Astrocyte of the cerebellum (primary cell): Measurements from ENCODE around the gene TNS4.

ENCODE experiments used
- DNase-seq: peaks from one replicate; pipeline ENCODE4 v3.0.0-alpha.2; 2011; ENCODE audit warnings: low read depth
- H3K4me3 ChIP-seq: 2 replicates; pipeline ENCODE4 v1.5.1; 2011; ENCODE audit warnings: mild to moderate bottlenecking, low read depth, low read length, moderate library complexity
- in situ Hi-C: cut with HindIII; loops from 2 replicates; pipeline ENCODE4 v1.10.0; 2017; ENCODE audit warnings: low sequenced_read_pairs
- TF ChIP-seq, protein P1 (sequence below): IDR thresholded peaks from 2 replicates; pipeline ENCODE4 v1.5.1; 2012; ENCODE audit warnings: low read length, low read depth, moderate library complexity, mild to moderate bottlenecking; ENCODE audit errors: missing control alignments

TNS4 gene

DNA sequence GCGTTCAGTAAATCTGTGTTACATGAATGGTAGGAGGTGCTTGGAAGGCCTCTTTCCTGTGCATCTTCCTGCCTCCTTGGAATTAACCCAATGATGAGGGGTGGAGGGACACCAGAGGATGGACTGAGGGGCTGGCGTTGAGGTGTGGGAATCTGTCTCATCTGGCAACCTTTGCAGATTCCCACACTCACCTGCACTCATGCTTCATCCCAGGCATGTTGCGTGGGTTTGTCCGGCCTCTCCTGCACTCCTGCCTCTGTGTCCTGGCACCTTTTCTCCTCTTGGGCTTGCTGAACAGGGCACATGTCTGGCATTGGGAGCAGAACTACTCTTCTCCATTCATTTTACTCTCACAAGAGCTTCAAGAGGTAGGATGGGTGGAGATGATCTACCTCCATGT is 61.3 kb downstream of the TNS4 start:
- H3K4me3 ChIP-seq: no peak overlapping the region
- in situ Hi-C loops: no loop called here
- DNase-seq: no peak
- TF ChIP-seq, protein P1, sequence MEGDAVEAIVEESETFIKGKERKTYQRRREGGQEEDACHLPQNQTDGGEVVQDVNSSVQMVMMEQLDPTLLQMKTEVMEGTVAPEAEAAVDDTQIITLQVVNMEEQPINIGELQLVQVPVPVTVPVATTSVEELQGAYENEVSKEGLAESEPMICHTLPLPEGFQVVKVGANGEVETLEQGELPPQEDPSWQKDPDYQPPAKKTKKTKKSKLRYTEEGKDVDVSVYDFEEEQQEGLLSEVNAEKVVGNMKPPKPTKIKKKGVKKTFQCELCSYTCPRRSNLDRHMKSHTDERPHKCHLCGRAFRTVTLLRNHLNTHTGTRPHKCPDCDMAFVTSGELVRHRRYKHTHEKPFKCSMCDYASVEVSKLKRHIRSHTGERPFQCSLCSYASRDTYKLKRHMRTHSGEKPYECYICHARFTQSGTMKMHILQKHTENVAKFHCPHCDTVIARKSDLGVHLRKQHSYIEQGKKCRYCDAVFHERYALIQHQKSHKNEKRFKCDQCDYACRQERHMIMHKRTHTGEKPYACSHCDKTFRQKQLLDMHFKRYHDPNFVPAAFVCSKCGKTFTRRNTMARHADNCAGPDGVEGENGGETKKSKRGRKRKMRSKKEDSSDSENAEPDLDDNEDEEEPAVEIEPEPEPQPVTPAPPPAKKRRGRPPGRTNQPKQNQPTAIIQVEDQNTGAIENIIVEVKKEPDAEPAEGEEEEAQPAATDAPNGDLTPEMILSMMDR: no peak

DNA sequence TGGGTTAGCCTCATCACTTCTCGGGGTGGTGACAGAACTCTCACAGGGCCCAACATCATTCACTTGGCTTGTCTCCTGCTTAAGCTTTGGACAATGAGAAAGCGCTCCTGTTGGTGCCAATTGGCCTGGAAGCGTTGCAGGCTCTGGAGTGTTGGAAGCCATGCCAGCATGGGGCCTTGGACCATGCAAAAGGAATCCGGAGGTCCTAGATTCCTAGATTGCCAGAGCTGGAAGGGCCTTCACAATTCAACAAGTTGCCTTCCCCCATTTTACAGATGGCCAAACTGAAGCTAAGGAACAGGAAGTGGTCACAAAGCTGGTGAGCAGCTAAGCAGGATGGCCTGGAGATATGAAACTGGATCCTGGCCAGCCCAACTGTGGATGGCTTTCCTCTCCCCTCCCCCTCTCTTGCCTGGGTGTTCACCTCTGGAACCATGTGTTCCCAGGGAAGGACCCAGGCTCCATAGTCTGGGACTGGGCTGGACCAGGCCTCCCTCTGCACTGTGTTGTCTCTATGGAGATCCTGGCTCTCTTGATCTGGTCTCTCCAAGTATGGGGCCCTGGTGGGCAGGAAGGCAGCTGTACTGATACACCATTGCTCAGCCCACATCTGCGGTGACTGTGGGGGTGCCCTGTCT is 64.2 kb downstream of the TNS4 start:
- H3K4me3 ChIP-seq: no peak overlapping the region
- TF ChIP-seq, protein P1: no peak
- in situ Hi-C loops: loop anchor here (5.0 kb wide), 1 partner anchor 95 kb away; no protein-coding TSS in a partner anchor
- DNase-seq: no peak

DNA sequence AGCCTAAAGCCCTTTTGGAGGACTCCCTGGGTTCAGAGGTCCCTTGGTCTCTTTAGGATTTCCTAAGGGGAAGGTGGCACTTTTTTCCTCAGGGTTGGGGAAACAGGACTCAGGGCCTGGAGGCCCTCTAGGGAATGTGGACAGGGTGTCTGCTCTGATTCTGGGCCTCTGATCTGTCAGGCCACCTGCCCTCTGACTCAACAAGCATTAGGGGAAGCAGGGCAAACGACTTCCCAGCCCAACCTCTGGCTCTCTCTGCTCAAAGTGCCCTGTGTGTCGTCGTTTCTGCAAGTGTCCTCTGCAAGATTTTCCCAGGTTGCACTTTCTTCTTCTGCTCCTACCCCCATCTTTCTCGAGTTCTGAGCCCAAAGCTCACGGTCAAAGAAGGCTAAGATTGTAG is 64.8 kb downstream of the TNS4 start:
- no peak overlapping the region for H3K4me3 ChIP-seq
- TF ChIP-seq, protein P1: no peak
- no peak for DNase-seq
- in situ Hi-C loops: loop anchor here (5.0 kb wide), 1 partner anchor 96 kb away; no protein-coding TSS in a partner anchor

DNA sequence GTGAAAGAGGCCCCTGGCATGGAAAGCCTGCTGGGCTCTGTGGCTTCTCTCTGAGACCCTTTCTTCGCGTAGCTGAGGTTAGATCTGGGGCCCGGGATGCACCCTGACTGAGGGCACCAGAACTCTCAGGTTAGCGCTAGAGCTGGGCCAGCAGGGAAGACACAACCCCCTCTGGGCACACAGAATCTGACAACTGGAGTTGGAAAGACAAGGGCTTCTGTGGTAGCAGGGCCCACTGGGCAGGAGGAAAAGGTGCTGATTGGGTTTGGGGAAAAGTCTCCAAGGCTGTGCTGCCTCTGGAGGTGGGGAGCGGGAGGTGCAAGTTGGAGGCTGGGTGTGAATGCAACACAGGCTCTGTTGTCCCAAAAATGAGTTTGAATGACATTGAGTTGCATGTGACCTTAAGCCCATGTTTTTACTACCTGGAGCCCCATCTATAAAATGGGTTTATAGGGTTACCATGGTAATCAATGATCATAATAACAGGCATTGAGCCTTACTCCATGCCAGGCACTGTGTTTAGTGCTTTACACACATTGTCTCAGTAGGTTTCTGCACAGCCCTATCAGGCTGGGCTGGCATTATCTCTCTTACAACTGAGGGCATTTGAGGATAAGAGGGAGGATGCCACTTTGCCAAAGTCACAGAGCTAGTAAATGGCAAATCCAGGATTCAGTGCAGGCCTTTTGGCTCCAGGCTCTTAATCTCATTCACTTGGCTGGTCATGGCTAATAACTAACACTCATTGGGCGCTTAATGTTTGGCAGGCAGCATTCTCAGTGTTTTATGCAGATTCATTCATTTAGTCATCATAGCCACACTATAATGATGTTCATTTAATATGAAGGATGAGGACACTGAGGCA is 67.6 kb downstream of the TNS4 start:
- in situ Hi-C loops: no loop called here

DNA sequence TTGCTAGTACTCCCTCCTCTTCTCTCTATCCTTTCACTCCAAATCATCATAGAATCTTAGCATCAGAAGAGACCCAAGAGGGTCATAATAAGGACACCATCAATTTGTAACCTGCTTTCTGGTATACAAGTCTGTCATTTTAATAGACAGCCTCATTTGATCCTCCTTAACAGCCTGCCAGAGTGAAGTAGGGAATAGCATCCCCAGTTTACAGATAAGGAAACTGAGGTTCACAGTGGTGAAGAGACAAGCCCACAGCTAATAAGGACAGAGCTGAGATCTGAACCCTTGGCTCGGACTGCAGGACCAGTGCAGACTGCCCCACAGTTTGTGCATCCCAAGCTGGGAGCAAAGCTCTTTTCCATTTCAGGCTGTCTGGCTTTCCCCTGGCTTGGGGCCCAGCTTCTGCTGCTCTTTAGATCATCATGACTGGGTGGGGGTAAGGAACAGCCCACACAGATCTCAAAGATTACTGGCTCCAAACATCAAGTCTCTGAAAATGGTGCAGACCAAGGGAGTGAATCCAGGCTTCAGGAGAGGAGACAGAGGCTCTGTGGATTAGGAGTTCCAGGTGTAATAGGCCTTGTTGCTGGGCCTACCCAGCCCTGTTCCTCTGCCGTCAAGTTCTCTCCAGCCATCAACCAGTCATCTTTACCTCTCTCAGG is 68.4 kb downstream of the TNS4 start:
- H3K4me3 ChIP-seq: no peak overlapping the region
- no peak for DNase-seq
- TF ChIP-seq, protein P1: no peak
- in situ Hi-C loops: no loop called here

More for the DNA sequence above, 67.6 kb downstream of the TNS4 start:
- no peak overlapping the region for H3K4me3 ChIP-seq
- TF ChIP-seq, protein P1: peak; percentile 60
- DNase-seq: no peak

DNA sequence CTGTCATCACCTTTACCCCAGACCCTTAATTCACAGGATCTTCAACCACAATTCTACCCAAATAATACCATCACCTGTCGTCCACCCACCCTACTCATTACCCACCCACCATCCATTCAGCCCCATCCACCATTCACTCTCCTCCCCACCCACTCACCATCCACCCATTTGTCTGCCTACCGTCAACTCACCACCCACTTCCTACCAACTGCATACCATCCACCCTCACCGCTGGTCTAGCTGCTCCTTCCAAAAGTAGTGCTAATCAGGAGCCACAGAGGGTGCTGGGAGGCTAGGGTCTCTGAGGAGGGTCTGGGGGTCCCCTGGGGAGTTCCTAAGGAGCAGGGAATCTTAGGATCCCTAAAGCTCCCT is 70.2 kb downstream of the TNS4 start:
- DNase-seq: no peak
- no peak overlapping the region for H3K4me3 ChIP-seq
- in situ Hi-C loops: no loop called here
- TF ChIP-seq, protein P1: no peak
